Measurements from ENCODE around the gene COL6A2. TPM values are rescaled to one million over a fixed set of nuclear protein-coding genes. Genes with fewer than 3 reads are reported as not detected.
"Not testable (repeated sequence)": the region's sequence is repeated elsewhere in the genome, so short reads cannot be mapped to it uniquely, and the experiment has no call there.

The COL6A2 gene
- polyA plus RNA-seq, 3 donors: 0.01 TPM; not detected in 2

DNA sequence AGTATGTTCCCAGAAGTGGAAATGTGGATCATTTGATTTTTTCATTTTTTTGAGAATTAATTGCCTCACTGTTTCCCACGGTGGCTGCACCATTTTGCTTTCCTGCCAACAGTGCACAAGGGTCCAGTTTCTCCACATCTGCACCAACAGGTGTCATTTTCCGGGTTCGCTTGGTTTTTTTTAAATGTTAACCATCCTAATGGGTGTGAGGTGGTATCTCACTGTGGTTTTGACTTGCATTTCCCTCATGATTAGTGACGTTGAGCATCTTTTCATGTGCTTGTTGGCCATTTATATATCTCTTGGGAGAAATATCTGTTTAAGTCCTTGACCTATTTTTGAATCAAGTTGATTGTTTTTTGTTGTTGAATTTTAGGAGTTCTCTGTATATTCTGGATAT is 3.0 kb downstream of the COL6A2 start:
- peak overlapping the region in 1 of 2 donors; percentile 33 for H3K4me3 Mint-ChIP-seq
- H3K79me2 ChIP-seq (ENCODE audit: insufficient read depth, low read length): no peaks in the 10 kb centered on the region

DNA sequence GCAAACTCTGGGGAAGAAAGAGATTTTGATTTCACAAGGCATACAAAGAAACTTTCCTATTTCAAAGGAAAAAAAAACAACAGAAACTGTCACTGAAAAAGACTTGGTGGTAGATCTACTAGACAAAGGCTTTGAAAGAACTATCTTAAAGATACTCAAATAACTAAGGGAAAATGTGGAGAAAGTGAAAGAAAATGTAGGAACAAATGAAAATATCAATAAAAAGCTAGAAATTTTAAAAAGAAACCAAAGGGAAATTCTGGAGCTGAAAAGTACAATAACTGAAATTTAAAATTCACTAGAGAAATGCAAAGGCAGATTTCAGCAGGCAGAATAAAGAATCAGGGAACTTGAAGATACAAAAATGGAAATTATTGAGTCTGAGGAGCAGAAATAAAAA is 6.2 kb downstream of the COL6A2 start:
- intact Hi-C loops (cut with micrococcal nuclease): no loop called here
- H3K9me3 Mint-ChIP-seq: peaks cover 14 to 50% (median 38%) of the 10 kb centered on the region in 7 donors
- H3K27me3 Mint-ChIP-seq (ENCODE audit: low read depth in 3 of 3): peaks cover 24 to 52% (median 38%) of the 10 kb centered on the region in 3 donors
- Histone ChIP-seq H3K4me2 (replicated peaks; ENCODE audit: extremely low read depth, low read length, poor library complexity, severe bottlenecking) (no peak overlapping the region), H3K9me3 (replicated peaks in 1 of 2; ENCODE audit: control insufficient read depth in 1 of 2, insufficient read depth in 1 of 2, low read length in 2 of 2) (peaks cover 9 to 28% of the 10 kb centered on the region in 2 donors), H3K27me3 (ENCODE audit: control insufficient read depth in 2 of 2, insufficient read depth in 2 of 2, low read length in 2 of 2) (peaks cover 15 to 34% of the 10 kb centered on the region in 2 donors), H4K20me1 (ENCODE audit: insufficient read depth, low read length) (no peaks in the 10 kb centered on the region), H3K4me3 (replicated peaks in 1 of 3; ENCODE audit: low read depth in 2 of 3, low read length in 3 of 3) (no peak overlapping the region), H3K27ac (ENCODE audit: low read depth in 1 of 2, low read length in 2 of 2) (no peak overlapping the region), H3K4me1 (ENCODE audit: control insufficient read depth in 1 of 2, insufficient read depth in 2 of 2, low read length in 2 of 2) (no peaks in the 10 kb centered on the region), H3K36me3 (replicated peaks in 1 of 2; ENCODE audit: control insufficient read depth in 1 of 2, insufficient read depth in 2 of 2, low read length in 2 of 2) (no peaks in the 10 kb centered on the region), H2AFZ (ENCODE audit: insufficient read depth, low read depth, low read length, poor library complexity, severe bottlenecking) (no peak overlapping the region), H3K9ac (ENCODE audit: insufficient read depth, low read length, poor library complexity, severe bottlenecking) (no peak overlapping the region), H3K79me2 (ENCODE audit: insufficient read depth, low read length) (no peaks in the 10 kb centered on the region)
- TF ChIP-seq, protein P1, sequence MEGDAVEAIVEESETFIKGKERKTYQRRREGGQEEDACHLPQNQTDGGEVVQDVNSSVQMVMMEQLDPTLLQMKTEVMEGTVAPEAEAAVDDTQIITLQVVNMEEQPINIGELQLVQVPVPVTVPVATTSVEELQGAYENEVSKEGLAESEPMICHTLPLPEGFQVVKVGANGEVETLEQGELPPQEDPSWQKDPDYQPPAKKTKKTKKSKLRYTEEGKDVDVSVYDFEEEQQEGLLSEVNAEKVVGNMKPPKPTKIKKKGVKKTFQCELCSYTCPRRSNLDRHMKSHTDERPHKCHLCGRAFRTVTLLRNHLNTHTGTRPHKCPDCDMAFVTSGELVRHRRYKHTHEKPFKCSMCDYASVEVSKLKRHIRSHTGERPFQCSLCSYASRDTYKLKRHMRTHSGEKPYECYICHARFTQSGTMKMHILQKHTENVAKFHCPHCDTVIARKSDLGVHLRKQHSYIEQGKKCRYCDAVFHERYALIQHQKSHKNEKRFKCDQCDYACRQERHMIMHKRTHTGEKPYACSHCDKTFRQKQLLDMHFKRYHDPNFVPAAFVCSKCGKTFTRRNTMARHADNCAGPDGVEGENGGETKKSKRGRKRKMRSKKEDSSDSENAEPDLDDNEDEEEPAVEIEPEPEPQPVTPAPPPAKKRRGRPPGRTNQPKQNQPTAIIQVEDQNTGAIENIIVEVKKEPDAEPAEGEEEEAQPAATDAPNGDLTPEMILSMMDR (IDR thresholded peaks at IDR 0.05): no peak
- no peaks in the 10 kb centered on the region for H3K36me3 Mint-ChIP-seq
- H3K27ac Mint-ChIP-seq: no peak overlapping the region
- DNase-seq: no peak
- H3K4me3 Mint-ChIP-seq: no peak overlapping the region
- H3K4me1 Mint-ChIP-seq: no peaks in the 10 kb centered on the region

More for the DNA sequence above, 3.0 kb downstream of the COL6A2 start:
- no peaks in the 10 kb centered on the region for H3K4me1 Mint-ChIP-seq
- no peaks in the 10 kb centered on the region for H3K36me3 Mint-ChIP-seq
- H3K4me1 ChIP-seq (ENCODE audit: control insufficient read depth in 1 of 2, insufficient read depth in 2 of 2, low read length in 2 of 2): no peaks in the 10 kb centered on the region
- no peak overlapping the region for H3K4me3 ChIP-seq (replicated peaks in 1 of 3; ENCODE audit: low read depth in 2 of 3, low read length in 3 of 3)
- TF ChIP-seq, protein P1 (IDR thresholded peaks at IDR 0.05): no peak
- H3K27me3 Mint-ChIP-seq (ENCODE audit: low read depth in 3 of 3): peaks cover 37 to 65% (median 52%) of the 10 kb centered on the region in 3 donors
- DNase-seq: no peak
- H3K27ac ChIP-seq (ENCODE audit: low read depth in 1 of 2, low read length in 2 of 2): no peak overlapping the region
- H3K27ac Mint-ChIP-seq: no peak overlapping the region
- peaks cover 15 to 51% of the 10 kb centered on the region in 2 donors for H3K27me3 ChIP-seq (ENCODE audit: control insufficient read depth in 2 of 2, insufficient read depth in 2 of 2, low read length in 2 of 2)
- peaks cover 4 to 18% of the 10 kb centered on the region in 2 donors for H3K9me3 ChIP-seq (replicated peaks in 1 of 2; ENCODE audit: control insufficient read depth in 1 of 2, insufficient read depth in 1 of 2, low read length in 2 of 2)
- WGBS (ENCODE audit: insufficient coverage): no CpG with 5 or more reads among the region's 4 CpGs
- H3K36me3 ChIP-seq (replicated peaks in 1 of 2; ENCODE audit: control insufficient read depth in 1 of 2, insufficient read depth in 2 of 2, low read length in 2 of 2): no peaks in the 10 kb centered on the region
- H3K4me2 ChIP-seq (replicated peaks; ENCODE audit: extremely low read depth, low read length, poor library complexity, severe bottlenecking): no peak overlapping the region
- no peaks in the 10 kb centered on the region for H4K20me1 ChIP-seq (ENCODE audit: insufficient read depth, low read length)
- H3K9me3 Mint-ChIP-seq: peaks cover 12 to 36% (median 29%) of the 10 kb centered on the region in 7 donors
- no peak overlapping the region for H2AFZ ChIP-seq (ENCODE audit: insufficient read depth, low read depth, low read length, poor library complexity, severe bottlenecking)
- intact Hi-C loops (cut with micrococcal nuclease): no loop called here
- H3K9ac ChIP-seq (ENCODE audit: insufficient read depth, low read length, poor library complexity, severe bottlenecking): no peak overlapping the region

DNA sequence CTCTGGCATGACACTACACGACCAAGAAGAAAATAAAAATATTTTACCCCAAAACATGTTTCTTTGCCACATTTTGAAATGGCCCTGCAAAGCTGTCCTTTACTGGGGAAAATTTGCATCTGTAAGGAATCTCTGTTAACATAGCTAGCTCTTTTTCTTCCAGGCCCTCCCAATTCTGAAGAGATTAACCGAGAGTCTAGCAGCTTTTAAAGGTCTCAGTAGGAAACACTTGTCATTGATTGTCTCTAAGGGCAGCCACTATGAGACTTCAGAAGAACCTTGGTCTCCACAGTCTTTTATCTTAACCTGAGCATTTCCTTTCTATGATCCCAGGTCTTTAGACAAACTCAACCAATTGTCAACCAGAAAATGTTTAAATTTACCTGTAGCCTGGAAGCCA is 9.5 kb downstream of the COL6A2 start:
- H3K9me3 ChIP-seq (replicated peaks in 1 of 2; ENCODE audit: control insufficient read depth in 1 of 2, insufficient read depth in 1 of 2, low read length in 2 of 2): peaks cover 12 to 20% of the 10 kb centered on the region in 2 donors
- H3K4me3 Mint-ChIP-seq; H3K36me3 ChIP-seq (replicated peaks in 1 of 2; ENCODE audit: control insufficient read depth in 1 of 2, insufficient read depth in 2 of 2, low read length in 2 of 2); H3K4me1 ChIP-seq (ENCODE audit: control insufficient read depth in 1 of 2, insufficient read depth in 2 of 2, low read length in 2 of 2); intact Hi-C loops (cut with micrococcal nuclease); H3K27ac Mint-ChIP-seq; H3K4me2 ChIP-seq (replicated peaks; ENCODE audit: extremely low read depth, low read length, poor library complexity, severe bottlenecking); H3K79me2 ChIP-seq (ENCODE audit: insufficient read depth, low read length); H2AFZ ChIP-seq (ENCODE audit: insufficient read depth, low read depth, low read length, poor library complexity, severe bottlenecking); H3K4me1 Mint-ChIP-seq; H4K20me1 ChIP-seq (ENCODE audit: insufficient read depth, low read length); H3K36me3 Mint-ChIP-seq; H3K9ac ChIP-seq (ENCODE audit: insufficient read depth, low read length, poor library complexity, severe bottlenecking); H3K27me3 ChIP-seq (ENCODE audit: control insufficient read depth in 2 of 2, insufficient read depth in 2 of 2, low read length in 2 of 2); H3K27ac ChIP-seq (ENCODE audit: low read depth in 1 of 2, low read length in 2 of 2); H3K4me3 ChIP-seq (replicated peaks in 1 of 3; ENCODE audit: low read depth in 2 of 3, low read length in 3 of 3); DNase-seq: not testable (repeated sequence)
- Mint-ChIP-seq H3K9me3 (peaks cover 13 to 34% (median 28%) of the 10 kb centered on the region in 7 donors), H3K27me3 (ENCODE audit: low read depth in 3 of 3) (peaks cover 3 to 22% (median 7%) of the 10 kb centered on the region in 3 donors)
- WGBS (ENCODE audit: insufficient coverage): no CpG with 5 or more reads among the region's 2 CpGs

Measured in CD14-positive monocyte (primary cell).